ENCODE measurements around the gene PLEKHA6.
"Not testable (repeated sequence)": the region's sequence is repeated elsewhere in the genome, so short reads cannot be mapped to it uniquely, and the experiment has no call there.

Gene PLEKHA6

DNA sequence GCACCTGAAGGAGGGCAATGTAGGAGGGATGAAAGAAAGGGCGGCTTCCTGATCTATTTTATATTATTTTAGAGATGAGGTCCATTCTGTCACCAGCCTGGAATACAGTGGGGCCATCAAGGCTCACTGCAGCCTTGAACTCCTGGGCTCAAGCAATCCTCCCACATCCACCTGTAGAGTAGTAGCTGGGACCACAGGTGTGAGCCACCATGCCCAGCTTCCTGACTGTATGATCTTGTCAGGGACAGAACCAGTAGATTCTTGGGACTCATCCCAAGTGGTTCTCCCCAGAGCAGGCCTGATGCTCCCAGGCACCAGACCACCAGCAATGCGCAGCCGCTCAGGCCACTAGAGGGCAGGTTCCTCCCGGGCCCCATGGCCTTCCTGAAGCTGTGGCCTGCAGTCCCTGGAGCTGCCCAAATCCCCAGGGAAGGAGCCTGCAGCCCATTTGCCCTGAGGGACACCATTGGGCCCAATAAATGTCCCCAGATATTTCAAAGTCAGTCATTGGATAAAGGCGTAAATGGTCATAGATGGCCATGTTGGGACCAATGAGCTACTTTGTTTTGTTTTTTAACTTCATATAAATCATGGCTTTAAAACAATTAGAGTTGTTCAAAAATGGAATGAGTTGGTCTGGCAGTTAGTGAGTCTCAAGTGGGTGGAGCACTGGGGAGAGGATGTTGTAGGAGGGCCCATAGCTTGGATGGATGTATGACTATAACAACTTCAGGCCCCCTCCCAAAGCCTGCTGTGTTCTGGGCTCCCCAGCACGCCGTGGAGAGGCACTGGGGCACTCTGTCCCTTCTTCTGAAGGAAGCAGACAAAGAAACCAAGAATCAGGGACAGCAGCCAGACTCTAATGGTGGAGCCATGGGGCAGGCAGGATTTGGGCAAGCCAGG is 101.3 kb downstream of the PLEKHA6 start:
- peak; percentile 33 for DNase-seq

DNA sequence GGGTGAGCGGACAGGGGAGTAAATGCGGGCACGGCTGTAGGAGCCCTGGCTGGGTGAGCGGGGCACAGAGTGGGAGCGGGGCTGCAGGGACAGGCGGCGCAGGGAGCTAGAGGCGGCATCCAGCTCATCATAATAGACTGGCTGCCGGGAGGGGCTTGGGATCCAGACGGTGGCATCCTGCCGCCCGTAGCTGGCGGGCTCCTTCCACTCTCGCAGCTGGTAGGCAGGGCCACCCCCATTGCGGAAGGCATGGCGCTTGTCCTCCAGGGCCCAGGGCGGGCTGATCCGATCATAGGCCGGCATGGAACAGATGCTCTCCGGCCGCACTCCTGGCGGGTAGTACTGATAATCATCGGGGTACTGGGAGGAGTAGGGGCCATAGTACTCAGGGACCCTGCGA is 102.3 kb downstream of the PLEKHA6 start:
- no peak for DNase-seq

DNA sequence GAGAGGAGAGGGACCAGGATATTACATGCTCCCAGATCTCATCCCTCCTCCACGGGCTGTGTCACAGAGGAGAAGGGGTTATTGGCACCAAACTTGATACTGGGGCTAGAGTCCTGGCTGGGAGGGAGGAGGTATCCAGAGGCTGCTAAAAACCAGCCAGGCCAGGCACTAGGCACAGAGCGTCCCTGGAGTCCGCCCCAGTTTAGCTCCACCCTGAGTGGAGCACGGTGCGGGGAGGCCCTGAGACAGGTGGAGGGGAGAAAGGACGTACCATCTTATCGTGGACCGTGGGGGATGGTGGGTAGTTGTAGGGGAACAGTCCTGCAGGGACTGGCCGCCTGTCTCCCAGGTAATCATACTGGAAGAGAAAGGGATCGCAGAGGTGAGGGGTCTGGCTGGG is 103.2 kb downstream of the PLEKHA6 start:
- DNase-seq = no peak

DNA sequence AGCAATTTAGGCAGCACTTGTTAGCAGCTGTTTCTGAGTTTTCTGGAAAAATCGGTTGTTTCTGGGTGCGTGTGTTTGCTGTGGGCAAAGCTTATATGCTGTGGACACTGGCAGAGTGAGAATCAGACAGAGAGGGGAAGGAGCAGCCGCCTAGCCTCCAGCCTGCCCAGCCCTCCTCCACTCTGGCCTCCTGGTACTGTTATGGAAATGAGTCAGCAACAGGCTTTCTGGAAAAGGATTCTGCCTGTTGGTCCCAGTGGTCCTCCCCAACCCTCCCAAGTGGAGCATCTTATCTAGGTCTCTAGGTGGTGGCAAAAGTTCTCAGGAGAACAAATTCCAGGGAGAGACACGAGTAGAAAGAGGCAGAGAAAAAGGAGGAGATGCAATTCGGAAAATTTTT is 103.8 kb downstream of the PLEKHA6 start:
- no peak for DNase-seq

DNA sequence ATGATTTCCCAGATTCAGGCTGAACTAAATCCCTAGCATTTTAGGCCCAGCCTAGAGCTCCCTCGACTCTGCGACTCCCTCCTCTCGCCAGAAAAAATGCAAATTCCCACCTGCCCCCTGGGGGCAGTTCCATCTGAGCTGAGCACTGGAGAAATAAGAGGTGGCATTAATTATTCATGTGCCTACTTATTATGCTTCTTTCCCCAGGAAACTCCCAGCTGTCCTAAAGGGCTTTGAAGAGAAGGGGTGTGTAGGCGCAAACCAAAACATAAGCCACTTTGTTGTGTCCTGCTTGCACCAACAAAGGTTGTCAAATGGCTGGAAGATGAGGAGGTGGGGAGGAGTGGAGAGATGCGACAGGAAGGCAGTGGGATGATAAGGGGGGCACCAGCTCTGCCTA is 104.5 kb downstream of the PLEKHA6 start:
- peak; percentile 10 for DNase-seq

DNA sequence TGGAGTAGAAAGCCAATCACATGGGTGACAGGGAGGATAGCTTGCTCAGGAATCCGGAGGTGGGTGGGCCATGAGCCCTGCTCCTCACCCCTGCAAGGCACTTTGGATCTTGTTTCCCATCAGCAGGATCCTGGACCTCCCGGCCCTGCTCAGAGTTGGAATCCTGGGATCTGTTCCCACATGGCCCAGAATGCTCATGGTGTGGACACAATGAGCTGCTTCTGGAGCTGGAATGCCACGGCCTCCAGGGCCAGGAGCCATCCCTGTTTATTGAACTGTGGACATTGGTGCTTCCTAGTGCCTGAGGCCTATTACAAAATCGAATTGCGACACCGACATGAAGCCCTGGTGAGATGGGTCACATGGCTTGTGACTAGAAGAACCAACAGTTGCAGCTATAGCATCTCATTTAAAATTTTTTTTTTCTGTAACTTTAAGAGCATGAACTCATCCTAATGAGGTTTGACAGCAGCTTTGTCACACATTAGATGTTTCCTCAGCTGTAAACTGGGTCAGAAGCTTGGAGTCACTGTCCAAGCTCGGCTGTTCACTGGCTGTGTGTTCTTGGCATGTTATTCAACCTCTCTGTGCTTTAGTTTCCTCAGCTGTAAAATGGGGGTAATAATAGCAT is 105.6 kb downstream of the PLEKHA6 start:
- DNase-seq = no peak

DNA sequence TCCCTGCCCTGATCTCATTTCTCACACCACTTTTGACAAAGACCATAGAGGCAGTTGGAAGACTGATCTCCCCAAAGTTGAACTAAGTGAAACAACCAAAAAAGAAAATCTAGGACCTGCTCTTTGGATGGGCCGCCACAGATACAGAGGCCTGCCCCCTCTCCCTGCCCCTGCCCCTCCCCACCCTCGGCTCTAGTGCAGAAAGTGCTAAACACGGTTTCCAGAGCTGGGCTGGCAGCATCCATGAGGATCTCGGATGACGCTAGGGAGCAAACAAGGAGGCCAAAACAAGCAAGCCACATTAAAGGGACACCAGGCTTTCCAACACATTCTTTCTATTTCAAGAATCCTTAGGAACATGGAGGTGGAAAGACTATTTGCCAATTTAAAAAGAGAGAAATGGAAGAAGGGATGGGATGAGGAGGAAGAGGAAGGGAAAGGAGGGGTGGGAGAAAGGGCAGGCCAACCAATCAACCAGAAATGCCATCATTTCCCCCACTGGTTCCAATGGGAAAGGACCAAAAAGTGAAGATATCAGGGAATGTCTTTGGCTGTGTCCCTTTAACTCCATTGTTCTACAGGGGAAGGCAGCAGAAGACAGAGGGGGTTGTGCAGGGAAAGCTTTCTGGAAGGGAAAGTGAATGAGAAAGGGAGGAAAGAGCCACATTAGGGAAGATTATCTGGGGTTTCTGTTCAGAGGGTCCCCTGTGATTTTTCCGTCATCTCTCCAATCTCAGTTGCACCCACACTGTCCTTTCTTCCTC is 107.6 kb downstream of the PLEKHA6 start:
- no peak for DNase-seq

DNA sequence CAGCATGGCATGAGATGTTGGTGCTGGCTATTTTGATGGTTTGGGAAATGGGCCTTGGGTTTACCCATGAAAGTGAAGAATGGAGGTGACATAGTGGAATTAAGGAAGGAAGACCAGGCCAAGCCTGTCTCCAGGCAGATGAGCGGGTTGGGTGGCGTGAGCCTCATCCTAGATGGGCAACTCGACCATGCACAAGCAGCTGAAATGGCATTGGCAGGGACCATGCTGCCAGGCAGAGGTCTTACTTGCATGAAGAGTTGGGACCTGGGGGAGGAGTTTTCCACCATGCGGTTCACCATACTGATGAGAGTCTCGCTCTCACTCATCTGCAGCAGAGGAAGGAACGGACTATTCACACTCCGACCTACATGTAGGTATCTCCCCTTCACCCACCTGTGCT is 108.4 kb downstream of the PLEKHA6 start:
- no peak for DNase-seq

DNA sequence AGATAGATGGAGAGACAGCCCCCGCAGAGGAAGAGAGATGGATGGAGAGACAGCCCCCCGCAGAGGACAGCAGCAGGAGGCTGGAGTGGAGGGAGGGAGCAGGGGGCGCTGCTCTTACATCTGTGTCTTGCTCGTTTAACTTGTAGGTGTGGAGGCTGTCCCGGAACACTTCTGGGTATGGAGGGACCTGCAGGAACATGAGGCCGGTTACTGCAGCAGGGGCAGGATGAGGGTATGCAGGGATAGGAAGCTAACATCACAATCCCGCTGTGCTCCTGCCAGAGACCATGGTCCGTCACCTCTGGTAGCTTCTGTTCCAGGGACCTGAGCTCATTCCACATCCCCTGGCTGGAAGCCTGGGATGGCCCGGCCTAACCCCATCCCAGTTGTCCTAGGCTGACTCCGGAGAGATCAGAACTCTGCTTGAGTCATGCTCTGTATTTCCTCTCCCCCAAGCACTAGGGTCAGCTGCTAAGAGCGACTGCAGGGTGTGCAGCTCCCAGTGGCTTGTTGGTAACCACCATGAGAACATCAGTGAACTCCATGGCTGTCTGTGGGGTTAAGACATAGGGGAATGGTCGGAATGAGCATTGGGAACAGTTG is 109.2 kb downstream of the PLEKHA6 start:
- no peak for DNase-seq

DNA sequence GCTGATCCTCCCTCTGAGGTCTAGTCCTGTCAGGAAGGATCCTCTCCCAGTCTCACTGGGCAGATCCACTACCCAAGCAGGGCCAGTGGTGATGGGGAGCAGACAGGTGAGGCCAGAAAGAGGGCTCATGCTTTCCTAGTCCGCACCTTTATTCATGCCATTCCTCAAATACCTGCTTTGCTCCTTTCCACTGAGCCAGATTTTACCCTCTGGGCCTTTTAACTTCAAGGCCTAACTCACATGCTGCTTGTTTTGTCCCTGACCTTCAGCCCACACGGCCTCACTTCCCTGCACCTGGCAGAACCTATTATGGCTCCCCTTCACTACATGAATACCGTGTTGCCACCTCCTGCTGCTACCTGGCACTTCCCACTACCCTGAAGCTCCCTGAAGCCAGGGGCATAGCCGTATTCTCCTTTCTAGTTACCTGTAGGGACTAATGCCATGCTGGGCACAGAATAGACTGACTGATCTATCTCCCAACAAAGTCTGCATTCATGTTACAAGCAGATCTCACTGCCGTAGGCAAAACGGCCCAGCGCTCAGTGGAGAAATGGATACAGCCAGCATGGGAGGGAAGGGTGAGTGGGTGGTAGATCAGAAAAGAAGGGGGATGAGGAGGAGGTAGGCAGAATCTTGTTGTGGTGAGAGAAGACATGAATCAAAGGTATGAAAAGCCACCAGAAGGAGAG is 109.8 kb downstream of the PLEKHA6 start:
- no peak for DNase-seq

DNA sequence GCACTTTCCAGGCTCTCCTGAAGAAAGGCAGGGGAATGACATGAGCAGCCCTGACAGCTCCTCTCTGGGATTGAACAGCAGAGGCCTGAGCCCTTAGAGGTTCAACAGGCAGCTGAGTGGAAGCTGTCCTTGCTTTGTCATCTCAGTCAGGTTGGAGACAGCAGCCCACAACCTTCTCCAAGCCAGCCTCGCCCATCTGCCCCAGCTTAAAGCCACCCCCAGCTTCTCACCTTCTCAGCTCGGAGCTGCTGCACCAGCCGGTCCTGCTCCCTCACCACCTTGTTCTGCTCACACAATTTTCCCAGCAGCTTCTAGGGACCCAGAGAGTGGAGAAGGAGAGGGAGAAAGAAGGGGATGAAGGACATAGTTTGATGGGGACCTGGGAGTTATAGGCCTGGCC is 110.8 kb downstream of the PLEKHA6 start:
- DNase-seq = no peak

DNA sequence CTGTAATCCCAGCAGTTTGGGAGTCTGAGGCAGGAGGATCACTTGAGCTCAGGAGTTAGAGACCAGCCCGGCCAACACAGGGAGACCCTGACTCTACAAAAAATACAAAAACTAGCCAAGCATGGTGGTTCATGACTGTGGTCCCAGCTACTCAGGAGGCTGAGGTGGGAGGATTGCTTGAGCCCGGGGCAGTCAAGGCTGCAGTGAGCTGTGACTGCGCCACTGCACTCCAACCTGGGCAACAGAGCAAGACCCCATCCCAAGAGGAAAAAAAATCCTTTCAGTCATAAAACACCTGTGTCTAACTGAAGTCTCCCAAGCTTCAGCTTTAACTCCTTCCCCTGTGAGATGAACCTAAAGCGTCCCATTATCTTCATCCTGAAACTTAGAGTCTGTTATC is 112.9 kb downstream of the PLEKHA6 start:
- DNase-seq = no peak

DNA sequence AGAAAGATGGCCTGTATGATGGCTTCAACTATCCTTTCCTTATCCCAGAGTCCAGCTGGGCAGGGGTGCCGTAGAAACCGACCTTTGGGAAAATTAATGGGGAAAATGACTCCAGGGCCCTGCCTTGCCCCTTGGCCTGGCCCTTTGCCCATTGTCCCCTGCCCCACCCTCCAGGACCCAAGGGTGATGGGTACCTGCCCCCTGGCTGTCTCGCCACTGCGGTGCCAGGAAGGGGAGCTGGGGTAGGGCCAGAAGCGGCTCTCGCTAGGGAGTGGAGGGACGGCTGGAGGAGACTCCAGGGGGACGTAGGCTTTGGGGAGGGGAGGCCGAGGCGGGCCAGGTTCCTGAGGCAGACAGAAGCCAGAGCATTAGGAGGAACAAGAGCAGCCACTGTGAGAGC is 116.8 kb downstream of the PLEKHA6 start:
- no peak for DNase-seq

DNA sequence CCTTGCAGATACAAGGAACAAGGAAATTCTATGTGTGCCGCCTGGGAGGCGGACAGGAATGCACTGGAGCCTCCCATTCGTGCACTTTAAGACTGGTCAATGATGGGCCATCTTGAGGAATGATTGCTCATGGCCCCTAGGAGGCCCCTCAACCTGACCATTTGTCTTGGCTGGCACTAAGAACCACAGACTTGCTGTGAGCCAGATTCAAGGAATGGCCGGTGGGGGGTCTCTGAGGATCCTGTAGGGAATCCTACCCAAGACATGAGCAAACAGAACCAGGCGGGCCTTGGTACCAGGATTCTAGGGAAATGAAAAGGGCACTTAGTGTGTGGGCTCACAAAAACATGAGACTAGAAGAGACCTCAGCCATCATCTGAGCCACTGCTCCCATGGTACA is 117.8 kb downstream of the PLEKHA6 start:
- no peak for DNase-seq

DNA sequence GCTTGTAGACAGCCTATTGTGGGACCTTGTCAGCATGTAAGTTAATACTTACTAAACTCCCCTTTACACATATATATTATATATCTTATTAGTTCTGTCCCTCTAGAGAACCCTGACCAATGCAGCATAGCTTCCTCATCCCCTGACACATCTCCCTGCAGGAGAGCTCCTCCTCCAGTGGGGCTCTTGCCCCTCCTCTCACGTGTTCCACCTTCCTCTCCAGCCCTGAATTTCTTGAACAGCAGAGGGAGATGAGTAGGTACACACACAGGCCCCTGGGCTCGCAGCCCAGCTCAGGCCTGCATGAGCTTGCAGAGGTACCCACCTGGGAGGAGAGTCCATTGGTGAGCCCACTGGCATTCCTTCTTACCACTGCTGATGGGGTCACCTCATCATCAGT is 118.7 kb downstream of the PLEKHA6 start:
- DNase-seq = no peak

DNA sequence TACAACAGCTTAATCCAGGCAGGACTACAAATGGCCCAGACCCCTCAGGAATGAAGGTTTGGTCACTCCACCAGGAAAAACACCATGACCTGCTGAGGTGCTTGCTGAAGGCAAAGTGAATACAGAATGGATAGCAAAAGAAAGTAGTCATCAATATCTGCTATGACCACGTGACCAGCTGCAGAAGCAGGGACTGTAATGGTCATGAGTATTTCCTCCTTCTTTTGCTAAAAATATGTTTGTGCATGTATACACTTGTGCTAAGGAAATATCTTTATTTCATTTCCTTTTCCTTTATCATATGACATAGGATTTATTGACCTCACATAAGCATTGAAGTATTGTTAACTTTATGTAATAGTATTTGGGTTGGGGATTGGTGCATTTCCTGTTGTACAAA is 119.5 kb downstream of the PLEKHA6 start:
- DNase-seq = no peak

DNA sequence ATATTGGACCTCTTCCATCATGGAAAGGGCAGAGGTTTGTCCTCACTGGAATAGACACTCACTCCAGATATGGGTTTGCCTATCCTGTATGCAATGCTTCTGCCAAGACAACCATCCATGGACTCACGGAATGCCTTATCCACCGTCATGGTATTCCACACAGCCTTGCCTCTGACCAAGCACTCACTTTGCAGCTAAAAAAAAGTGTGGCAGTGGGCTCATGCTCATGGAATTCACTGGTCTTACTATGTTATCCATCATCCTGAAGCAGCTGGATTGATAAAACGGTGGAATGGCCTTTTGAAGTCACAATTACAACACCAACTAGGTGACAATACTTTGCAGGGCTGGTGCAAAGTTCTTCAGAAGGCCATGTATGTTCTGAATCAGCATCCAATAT is 120.3 kb downstream of the PLEKHA6 start:
- DNase-seq = not testable (repeated sequence)

DNA sequence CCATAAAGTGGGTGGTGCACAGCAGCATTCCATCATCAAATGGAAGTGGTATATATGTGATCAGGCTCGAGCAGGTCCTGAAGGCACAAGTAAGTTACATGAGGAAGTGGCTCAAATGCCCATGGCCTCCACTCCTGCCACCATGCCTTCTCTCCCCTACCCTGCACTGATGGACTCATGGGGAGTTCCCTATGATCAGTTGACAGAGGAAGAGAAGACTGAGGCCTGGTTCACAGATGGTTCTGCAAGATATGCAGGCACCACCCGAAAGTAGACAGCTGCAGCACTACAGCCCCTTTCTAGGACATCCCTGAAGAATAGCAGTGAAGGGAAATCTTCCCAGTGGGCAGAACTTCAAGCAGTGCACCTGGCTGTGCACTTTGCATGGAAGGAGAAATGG is 121.2 kb downstream of the PLEKHA6 start:
- DNase-seq = not testable (repeated sequence)

DNA sequence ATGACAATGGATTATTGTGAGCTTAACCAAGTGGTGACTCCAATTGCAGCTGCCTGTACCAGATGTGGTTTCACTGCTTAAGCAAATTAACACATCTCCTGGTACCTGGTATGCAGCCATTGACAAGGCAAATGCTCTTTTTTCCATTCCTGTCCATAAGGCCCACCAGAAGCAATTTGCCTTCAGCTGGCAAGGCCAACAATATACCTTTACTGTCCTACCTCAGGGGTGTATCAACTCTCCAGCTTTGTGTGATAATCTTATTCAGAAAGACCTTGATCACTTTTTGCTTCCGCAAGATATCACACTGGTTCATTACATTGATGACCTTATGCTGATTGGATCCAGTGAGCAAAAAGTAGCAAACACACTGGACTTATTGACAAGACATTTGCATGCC is 122.2 kb downstream of the PLEKHA6 start:
- DNase-seq = not testable (repeated sequence)

DNA sequence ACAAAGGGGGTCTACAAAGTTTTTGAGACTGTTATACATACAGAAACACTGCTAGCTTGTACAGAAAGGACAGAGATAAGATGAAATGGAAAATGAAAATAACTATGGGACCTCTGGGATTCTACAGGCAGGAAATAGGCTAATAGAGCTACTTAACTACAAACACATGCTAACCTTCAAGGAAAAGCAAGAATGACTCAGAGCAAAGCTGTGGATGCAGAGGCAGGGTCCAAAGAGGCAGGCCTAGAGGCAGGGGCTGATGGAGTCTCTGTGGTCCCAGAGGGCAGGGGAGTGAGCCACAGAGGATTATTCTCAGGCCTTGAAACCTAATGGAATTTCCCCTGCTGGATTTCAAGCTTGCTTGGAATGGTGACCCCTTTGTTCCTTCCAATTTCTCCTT is 127.2 kb downstream of the PLEKHA6 start:
- no peak for DNase-seq

DNA sequence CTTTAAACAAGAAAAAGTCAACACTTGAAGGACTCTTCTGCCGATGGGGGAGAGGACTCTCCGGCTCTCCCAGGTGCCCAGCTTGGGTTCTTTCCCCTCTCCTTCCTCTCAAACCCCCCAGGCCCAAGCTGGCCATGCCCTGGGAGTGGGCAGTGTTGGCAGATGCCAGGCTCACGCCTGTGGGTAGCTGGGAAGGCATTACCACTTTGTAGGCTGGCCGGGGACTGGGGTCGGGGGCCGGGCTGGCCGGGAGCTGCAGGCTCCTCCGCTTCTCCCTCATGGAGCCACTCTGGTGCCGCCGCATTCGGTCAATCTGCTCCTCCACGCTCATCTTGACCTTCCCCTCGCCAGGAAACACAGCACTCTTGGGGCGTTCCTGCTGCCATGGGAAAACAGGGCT is 129.5 kb downstream of the PLEKHA6 start:
- DNase-seq = no peak

DNA sequence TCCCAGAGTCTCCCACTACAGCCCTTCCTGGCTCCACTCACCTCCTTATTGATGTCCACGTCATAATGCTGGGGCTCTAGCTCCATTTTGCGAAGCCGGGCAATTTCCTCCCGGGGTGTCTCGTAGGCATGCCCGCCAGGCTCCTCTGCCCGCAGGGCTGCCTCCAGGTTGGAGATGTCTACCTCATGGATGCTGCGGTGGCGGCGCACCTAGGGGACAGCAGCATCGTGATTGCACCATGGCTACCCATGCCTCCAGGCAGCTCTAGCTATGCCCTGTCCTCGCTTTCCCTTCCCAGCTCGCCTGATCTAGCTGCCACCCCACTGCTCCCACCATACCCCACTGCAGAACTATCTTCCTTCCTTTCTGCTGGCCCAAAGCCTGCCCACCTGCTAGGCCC is 130.8 kb downstream of the PLEKHA6 start:
- DNase-seq = no peak
